ENCODE measurements around the gene IL1RAPL2.
A peak's percentile ranks its signal among the peaks of the same experiment; 100 is the strongest.
"Not testable (repeated sequence)": the region's sequence is repeated elsewhere in the genome, so short reads cannot be mapped to it uniquely, and the experiment has no call there.

The IL1RAPL2 gene

GRCh38 chrX:105179644-105180043 lies 613.6 kb downstream of the IL1RAPL2 start:
- no peak for DNase-seq (ENCODE audit: low spot score)

- DNase-seq (ENCODE audit: low spot score) = no peak
Measured at GRCh38 chrX:105189093-105189492, 623.1 kb downstream of the IL1RAPL2 start.

- DNase-seq (ENCODE audit: low spot score) = no peak
Measured at GRCh38 chrX:105190252-105190853, 624.4 kb downstream of the IL1RAPL2 start.

- peak; percentile 20 for DNase-seq (ENCODE audit: low spot score)
Measured at GRCh38 chrX:105191878-105192277, 625.9 kb downstream of the IL1RAPL2 start.

GRCh38 chrX:105209406-105209805 lies 643.4 kb downstream of the IL1RAPL2 start:
- DNase-seq (ENCODE audit: low spot score) = no peak

- no peak for DNase-seq (ENCODE audit: low spot score)
Measured at GRCh38 chrX:105210258-105210657, 644.3 kb downstream of the IL1RAPL2 start.

GRCh38 chrX:105211066-105211575 lies 645.1 kb downstream of the IL1RAPL2 start:
- DNase-seq (ENCODE audit: low spot score) = no peak

- DNase-seq (ENCODE audit: low spot score) = no peak
Measured at GRCh38 chrX:105219454-105220401, 653.7 kb downstream of the IL1RAPL2 start.

GRCh38 chrX:105220636-105221035 lies 654.6 kb downstream of the IL1RAPL2 start, which contains the start of gene TEX13A:
TSS of gene TEX13A (minus strand) at chrX:105220694. CDS start at chrX:105220397, 297 bp downstream.
- DNase-seq (ENCODE audit: low spot score) = no peak

- no peak for DNase-seq (ENCODE audit: low spot score)
Measured at GRCh38 chrX:105221374-105221773, 655.4 kb downstream of the IL1RAPL2 start.

- DNase-seq (ENCODE audit: low spot score) = no peak
Measured at GRCh38 chrX:105226499-105226898, 660.5 kb downstream of the IL1RAPL2 start.

GRCh38 chrX:105228602-105229001 lies 662.6 kb downstream of the IL1RAPL2 start:
- DNase-seq (ENCODE audit: low spot score) = no peak

- DNase-seq (ENCODE audit: low spot score) = no peak
Measured at GRCh38 chrX:105229146-105229545, 663.1 kb downstream of the IL1RAPL2 start.

GRCh38 chrX:105237407-105237806 lies 671.4 kb downstream of the IL1RAPL2 start:
- DNase-seq (ENCODE audit: low spot score) = not testable (repeated sequence)

- DNase-seq (ENCODE audit: low spot score) = no peak
Measured at GRCh38 chrX:105241056-105241455, 675.1 kb downstream of the IL1RAPL2 start.

GRCh38 chrX:105260291-105261043 lies 694.5 kb downstream of the IL1RAPL2 start:
- no peak for DNase-seq (ENCODE audit: low spot score)

GRCh38 chrX:105263171-105263570 lies 697.2 kb downstream of the IL1RAPL2 start:
- no peak for DNase-seq (ENCODE audit: low spot score)

GRCh38 chrX:105263801-105264200 lies 697.8 kb downstream of the IL1RAPL2 start:
- no peak for DNase-seq (ENCODE audit: low spot score)

GRCh38 chrX:105265093-105265492 lies 699.1 kb downstream of the IL1RAPL2 start:
- DNase-seq (ENCODE audit: low spot score) = no peak

GRCh38 chrX:105266456-105266855 lies 700.5 kb downstream of the IL1RAPL2 start:
- no peak for DNase-seq (ENCODE audit: low spot score)

GRCh38 chrX:105267167-105267566 lies 701.2 kb downstream of the IL1RAPL2 start:
- no peak for DNase-seq (ENCODE audit: low spot score)

- no peak for DNase-seq (ENCODE audit: low spot score)
Measured at GRCh38 chrX:105269386-105269785, 703.4 kb downstream of the IL1RAPL2 start.

Measured in HuH-7 (cell line).